HG03139 (cell line): ENCODE measurements around the gene ETNK2.

Experiments
- ATAC-seq: cut with Tn5 transposase; IDR thresholded peaks from one replicate; pipeline ENCODE4 v1.9.1; 2021; ENCODE audit not compliant: unreplicated experiment

Gene ETNK2

GRCh38 chr1:204128464-204128963 lies 23.3 kb downstream of the ETNK2 start:
- no peak for ATAC-seq

DNA sequence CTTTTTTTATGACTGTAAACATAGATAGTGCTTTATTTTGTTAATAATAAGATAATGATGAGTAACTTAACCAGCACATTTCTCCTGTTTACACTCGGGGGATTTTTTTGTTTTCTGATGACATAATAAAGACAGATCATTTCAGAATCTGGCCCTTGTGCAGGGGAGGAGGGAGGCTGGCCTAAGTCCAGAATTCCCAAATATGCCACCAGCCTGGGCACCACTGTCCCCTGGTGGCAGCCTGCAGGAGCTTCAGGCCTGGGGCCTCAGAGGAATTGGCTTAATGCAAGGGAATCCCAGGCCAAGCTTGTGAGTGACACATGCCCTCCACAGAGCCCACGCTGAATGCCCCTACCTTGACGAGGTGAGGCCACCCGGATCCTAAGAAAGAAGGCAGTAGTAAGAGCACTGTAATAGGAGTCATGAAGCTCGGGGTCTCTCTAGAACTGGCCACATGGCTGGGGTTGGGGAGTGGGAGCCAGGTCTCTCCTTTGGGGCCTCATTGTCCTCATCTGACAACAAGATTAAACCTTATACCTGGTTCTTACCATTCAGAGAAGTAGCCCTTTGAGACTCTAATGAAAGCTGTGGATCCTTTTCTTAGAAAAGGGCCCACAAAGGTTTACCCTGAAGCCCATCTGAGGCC lies 24.1 kb downstream of the ETNK2 start:
- no peak for ATAC-seq

- no peak for ATAC-seq
Observed at GRCh38 chr1:204126956-204127355, 24.9 kb downstream of the ETNK2 start.

- ATAC-seq = no peak
Observed at GRCh38 chr1:204126386-204126785, 25.5 kb downstream of the ETNK2 start.

- ATAC-seq = no peak
Observed at GRCh38 chr1:204125759-204126351, 26.0 kb downstream of the ETNK2 start.

GRCh38 chr1:204124639-204125038 lies 27.2 kb downstream of the ETNK2 start:
- ATAC-seq = no peak

GRCh38 chr1:204123376-204123775 lies 28.5 kb downstream of the ETNK2 start:
- ATAC-seq = no peak

- no peak for ATAC-seq
Observed at GRCh38 chr1:204121840-204122555, 29.8 kb downstream of the ETNK2 start.

- ATAC-seq = no peak
Observed at GRCh38 chr1:204116539-204116938, 35.3 kb downstream of the ETNK2 start.

GRCh38 chr1:204115116-204115515 lies 36.7 kb downstream of the ETNK2 start:
- no peak for ATAC-seq

DNA sequence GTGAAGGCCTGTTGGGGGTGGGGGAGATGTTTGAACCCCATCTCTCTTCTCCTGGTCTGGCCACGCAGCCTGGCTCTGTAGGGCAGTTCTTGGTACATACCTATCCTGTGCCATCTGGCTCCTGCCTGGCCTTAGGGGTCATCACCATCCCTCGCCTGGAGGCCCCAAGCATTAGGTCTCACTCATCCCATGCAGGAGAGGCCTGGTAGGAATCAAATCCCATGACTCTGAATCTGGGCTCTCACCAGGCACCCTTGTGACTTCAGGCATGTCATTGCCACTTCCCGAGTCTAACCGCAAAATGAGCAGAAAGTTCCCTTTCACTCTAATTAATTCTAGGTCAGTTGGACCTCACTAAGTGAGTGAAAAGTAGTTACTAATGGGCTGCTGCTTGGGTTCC lies 37.2 kb downstream of the ETNK2 start:
- no peak for ATAC-seq

GRCh38 chr1:204113896-204114295 lies 37.9 kb downstream of the ETNK2 start:
- ATAC-seq = no peak

DNA sequence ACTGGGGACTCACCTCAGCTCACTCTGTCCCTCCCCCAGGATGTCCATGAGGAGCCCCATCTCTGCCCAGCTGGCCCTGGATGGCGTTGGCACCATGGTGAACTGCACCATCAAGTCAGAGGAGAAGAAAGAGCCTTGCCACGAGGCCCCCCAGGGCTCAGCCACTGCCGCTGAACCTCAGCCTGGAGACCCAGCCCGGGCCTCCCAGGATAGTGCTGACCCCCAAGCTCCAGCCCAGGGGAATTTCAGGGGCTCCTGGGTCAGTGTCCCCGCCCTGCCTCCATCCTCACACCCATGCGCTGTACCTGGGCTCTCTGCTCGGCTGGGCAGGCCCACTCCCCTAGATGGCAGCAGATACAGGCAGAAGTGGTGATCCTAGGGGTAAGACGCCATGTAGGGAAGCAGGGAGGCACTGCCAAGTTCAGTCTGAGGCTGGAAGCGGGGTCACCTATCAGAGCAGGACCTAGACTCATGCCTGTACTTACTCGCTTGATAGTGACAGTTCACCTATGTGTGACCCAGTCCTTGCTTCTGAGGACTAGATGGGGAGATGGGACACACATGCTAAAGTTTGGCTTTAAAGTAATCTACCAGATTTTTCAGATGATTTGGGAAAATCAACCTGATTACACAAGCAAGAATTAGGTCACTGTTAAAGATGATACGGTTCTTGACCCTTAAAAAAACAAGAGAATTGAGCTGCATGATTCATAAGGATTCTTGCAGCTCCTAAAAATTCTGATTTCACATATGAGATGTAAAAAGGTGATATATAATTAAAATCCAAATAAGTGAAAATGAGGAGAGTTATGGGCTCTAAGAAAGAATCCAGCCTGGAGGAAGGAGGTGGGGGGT lies 38.7 kb downstream of the ETNK2 start:
- ATAC-seq = no peak

DNA sequence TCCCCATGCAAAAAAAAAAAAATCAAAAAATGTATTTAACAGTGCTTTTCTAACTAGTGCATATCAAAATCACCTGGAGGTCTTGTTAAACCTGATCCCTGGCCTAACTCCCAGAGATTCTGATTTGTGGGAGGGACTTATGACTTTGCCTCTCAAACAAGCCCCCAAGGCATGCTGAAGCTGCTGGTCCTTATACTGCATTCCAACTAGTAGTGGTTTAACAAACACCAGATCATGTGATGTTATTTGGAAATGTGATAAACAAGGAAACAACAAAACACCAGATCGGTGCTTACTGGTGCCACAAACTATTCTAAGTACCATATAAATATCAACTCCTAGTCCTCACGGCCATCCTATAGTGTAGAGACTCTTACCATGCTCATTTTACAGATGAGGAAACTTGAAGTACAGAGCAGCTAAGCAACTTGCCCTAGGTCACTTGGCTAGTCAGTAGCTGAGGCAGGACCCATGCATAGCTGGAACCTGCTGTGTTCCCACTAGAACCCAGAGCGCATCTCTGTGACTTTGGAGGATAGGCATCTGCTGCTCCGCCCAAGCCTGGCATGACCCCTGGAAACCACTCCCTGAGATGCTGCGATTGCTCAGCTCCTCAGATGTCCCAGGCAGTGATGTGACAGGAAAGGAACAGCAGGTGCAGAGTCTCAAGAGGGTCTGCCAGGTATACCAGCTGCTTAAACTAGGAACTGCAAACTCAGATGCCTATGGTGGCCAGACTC lies 40.8 kb downstream of the ETNK2 start:
- ATAC-seq = no peak

DNA sequence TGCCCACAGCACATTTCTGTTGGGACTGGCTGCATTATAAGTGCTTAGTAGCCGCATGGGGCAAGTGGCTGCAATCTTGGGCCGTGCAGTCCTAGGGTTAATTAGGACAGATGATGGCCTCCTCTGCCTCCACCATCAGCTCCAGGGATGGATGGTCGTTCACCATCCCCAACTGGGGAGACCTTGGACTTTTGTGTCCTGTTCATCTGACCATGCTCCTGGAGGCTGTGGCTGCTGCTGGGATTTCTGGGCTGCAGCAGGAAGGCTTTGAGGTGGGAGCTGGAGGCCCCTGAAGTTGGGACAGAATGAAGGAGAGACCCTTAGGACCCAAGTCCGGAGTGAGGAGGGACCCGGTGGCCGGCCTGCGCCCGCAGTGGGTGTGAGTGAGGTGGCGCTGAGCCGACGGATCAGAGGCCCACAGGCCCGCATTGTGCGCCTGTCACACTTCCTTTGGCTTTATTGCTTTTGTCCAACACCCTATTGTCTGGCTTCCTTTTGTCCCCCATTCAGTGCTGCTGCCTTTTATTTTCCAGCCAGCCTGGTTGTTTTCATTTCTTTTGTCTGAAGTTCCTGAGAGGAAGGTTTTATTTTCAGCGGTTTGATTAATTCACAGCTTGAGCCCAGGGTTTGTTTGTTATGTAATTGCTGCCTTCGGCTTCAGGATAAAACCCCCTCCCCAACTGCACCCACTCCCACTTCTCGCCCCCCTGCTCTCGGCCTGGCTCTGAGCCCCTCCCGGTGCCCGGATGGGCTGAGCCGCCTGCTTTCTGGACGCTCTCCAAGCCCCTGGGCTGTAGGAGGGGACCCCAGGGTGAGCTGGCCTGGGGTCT lies 43.3 kb downstream of the ETNK2 start:
- ATAC-seq = no peak

DNA sequence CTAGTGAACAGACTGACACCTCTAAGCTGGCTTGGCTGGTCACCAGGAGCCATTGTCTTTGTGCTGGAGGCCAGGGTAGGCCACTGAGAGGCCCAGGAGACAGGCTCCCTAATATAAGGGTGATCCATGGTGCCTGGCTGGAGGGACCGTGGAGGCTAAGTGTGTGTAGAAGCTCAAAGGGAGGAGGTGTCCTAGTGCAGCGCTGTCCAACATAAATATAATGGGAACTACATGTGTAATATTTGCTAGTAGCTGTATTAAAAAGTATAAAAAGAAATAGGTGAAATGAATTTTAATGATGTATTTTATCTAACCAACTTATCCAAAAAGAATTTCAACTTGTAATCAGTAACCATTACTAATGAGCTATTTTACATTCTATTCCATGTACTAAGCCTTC lies 44.0 kb downstream of the ETNK2 start:
- no peak for ATAC-seq

- ATAC-seq = no peak
Observed at GRCh38 chr1:204106825-204107224, 45.0 kb downstream of the ETNK2 start.

DNA sequence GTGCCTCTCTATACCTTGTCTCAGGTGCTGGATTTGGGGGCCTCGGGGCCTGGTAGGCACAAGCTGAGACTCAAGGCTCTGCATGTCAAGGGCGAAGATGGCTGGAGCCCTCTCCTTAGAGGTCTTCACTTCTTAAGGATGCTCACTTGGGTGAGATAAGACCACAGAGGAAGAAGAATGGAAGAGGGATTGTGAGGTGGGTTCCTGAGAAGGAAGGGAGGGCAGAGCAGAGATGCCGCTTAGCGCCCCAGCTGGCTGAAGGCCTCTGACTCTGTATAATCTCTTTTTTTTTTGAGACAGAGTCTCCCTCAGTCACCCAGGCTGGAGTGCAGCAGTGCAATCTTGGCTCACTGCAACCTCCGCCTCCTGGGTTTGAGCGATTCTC lies 46.7 kb downstream of the ETNK2 start:
- ATAC-seq = no peak

DNA sequence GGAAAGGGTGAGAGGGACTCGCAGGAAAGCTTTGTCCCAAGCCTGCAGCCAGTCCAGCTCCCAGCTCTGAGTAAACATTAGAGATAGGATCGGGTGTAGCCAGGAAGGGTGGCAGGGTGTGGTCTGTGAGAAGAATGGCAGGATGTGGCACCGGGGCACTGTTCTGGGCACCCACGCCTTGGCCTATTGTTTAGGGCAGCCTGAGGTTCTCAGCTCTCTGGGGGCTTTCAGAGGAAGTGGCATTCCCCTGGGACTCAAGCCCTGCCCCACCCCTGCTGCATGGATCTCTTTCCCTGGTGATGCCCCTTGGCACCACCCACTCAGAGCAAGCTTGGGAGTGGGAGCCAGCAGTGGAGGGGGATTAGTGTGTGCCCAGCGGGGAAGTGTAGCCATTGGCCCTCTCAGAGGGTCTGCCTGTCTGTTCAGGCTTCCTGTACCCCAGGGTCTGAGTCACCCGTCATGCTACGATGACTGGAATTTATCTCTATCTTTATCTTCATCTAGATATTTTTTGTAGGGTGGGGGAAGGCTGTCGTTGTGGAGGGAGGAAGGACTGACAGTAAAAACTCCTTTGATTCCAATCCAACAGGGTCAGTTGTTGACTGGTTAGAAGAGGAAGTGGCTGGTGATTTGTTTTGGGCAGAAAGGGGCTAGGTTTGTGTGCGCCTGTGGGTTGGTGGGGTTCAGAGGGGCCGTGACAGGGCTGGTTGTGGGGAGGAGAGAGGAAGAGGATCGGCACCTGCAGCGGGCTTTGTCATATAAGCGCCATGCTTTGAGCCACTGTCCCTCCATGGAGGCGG lies 47.3 kb downstream of the ETNK2 start:
- no peak for ATAC-seq
